Mesenchymal stem cell (in vitro differentiated cells and primary cell): Measurements from ENCODE around the gene CCDC149.

Source experiments
- DNase-seq: peaks from one replicate; pipeline ENCODE4 v3.0.0-alpha.2; 2013
- H2AFZ ChIP-seq: one replicate; pipeline ENCODE4 v1.6.1; 2013; ENCODE audit warnings: low read depth, mild to moderate bottlenecking, control low read depth, inconsistent platforms, low read length, moderate library complexity
- H2AK5ac ChIP-seq: 2 replicates; pipeline ENCODE4 v1.6.1; 2013; ENCODE audit warnings: low read length, moderate library complexity, mild to moderate bottlenecking, inconsistent platforms; ENCODE audit not compliant: severe bottlenecking
- H2BK120ac ChIP-seq: one replicate; pipeline ENCODE4 v1.6.1; 2013; ENCODE audit warnings: low read depth, mild to moderate bottlenecking, inconsistent platforms, low read length, moderate library complexity
- H2BK12ac ChIP-seq, 2 experiments: one replicate each; pipeline ENCODE4 v1.6.1; 2013; ENCODE audit warnings: inconsistent platforms in 2 of 2, low read length in 2 of 2, mild to moderate bottlenecking in 2 of 2, moderate library complexity in 2 of 2, control low read depth in 1 of 2
- H2BK15ac ChIP-seq: one replicate; pipeline ENCODE4 v1.6.1; 2013; ENCODE audit warnings: mild to moderate bottlenecking, low read depth, inconsistent platforms; ENCODE audit not compliant: poor library complexity, severe bottlenecking
- H2BK5ac ChIP-seq: 2 replicates; pipeline ENCODE4 v1.6.1; 2013; ENCODE audit warnings: low read depth, mild to moderate bottlenecking, low read length, control low read depth, inconsistent platforms; ENCODE audit not compliant: poor library complexity, severe bottlenecking
- H3K14ac ChIP-seq, 2 experiments: one replicate each; pipeline ENCODE4 v1.6.1; 2013; ENCODE audit warnings: inconsistent platforms in 2 of 2, low read length in 2 of 2, control low read depth in 1 of 2, mild to moderate bottlenecking in 1 of 2, moderate library complexity in 1 of 2
- H3K18ac ChIP-seq, 2 experiments: one replicate each; pipeline ENCODE4 v1.6.1; 2013; ENCODE audit warnings: inconsistent platforms in 2 of 2, low read length in 2 of 2, control low read depth in 1 of 2, low read depth in 1 of 2, mild to moderate bottlenecking in 1 of 2
- H3K23ac ChIP-seq, 2 experiments: one replicate each; pipeline ENCODE4 v1.6.1; 2013; ENCODE audit warnings: inconsistent platforms in 2 of 2, low read length in 2 of 2, mild to moderate bottlenecking in 2 of 2, moderate library complexity in 2 of 2, control low read depth in 1 of 2
- H3K27ac ChIP-seq: 2 replicates; pipeline ENCODE4 v1.5.1; 2013; ENCODE audit warnings: mild to moderate bottlenecking, moderate library complexity, low read length, control low read depth, inconsistent platforms; ENCODE audit not compliant: poor library complexity, severe bottlenecking
- H3K27me3 ChIP-seq, 2 experiments: 2 replicates each; pipeline versions ENCODE4 v1.6.1 to v1.7.0; 2013; ENCODE audit warnings: low read length in 2 of 2, mild to moderate bottlenecking in 2 of 2, moderate library complexity in 2 of 2, control low read depth in 1 of 2, inconsistent platforms in 1 of 2; ENCODE audit not compliant: control insufficient read depth in 1 of 2, insufficient read depth in 1 of 2
- H3K36me3 ChIP-seq, 2 experiments: 2 replicates each; pipeline versions ENCODE4 v1.6.1 to v1.7.0; 2013; ENCODE audit warnings: low read length in 2 of 2, control low read depth in 1 of 2, inconsistent platforms in 1 of 2, low read depth in 1 of 2, mild to moderate bottlenecking in 1 of 2; ENCODE audit not compliant: insufficient read depth in 2 of 2, control insufficient read depth in 1 of 2
- H3K4ac ChIP-seq, 2 experiments: one replicate each; pipeline ENCODE4 v1.6.1; 2013; ENCODE audit warnings: inconsistent platforms in 2 of 2, low read length in 2 of 2, mild to moderate bottlenecking in 2 of 2, moderate library complexity in 2 of 2, control low read depth in 1 of 2, low read depth in 1 of 2
- H3K4me1 ChIP-seq: 2 replicates; pipeline ENCODE4 v1.6.1; 2013; ENCODE audit warnings: low read depth, low read length, control low read depth; ENCODE audit not compliant: control insufficient read depth, insufficient read depth
- H3K4me2 ChIP-seq: 2 replicates; pipeline ENCODE4 v1.6.1; 2013; ENCODE audit warnings: low read length, mild to moderate bottlenecking, inconsistent platforms; ENCODE audit not compliant: poor library complexity, severe bottlenecking
- H3K4me3 ChIP-seq, 2 experiments: 2 replicates each; pipeline versions ENCODE4 v1.5.1 to v1.7.0; 2013; ENCODE audit warnings: low read length in 2 of 2, mild to moderate bottlenecking in 2 of 2, control low read depth in 1 of 2, low read depth in 1 of 2; ENCODE audit not compliant: insufficient read depth in 1 of 2
- H3K79me1 ChIP-seq: replicated peaks from 2 replicates; pipeline ENCODE4 v1.6.1; 2013; ENCODE audit warnings: mild to moderate bottlenecking, control low read depth, low read length, inconsistent platforms; ENCODE audit not compliant: poor library complexity, severe bottlenecking
- H3K9ac ChIP-seq: 2 replicates; pipeline ENCODE4 v1.7.0; 2013; ENCODE audit warnings: mild to moderate bottlenecking, low read length, moderate library complexity
- H3K9me3 ChIP-seq: 2 replicates; pipeline ENCODE4 v1.7.0; 2013; ENCODE audit warnings: mild to moderate bottlenecking, low read length; ENCODE audit not compliant: control insufficient read depth
- H4K8ac ChIP-seq: one replicate; pipeline ENCODE4 v1.6.1; 2013; ENCODE audit warnings: inconsistent platforms, mild to moderate bottlenecking, low read length, moderate library complexity
- H4K91ac ChIP-seq: one replicate; pipeline ENCODE4 v1.6.1; 2013; ENCODE audit warnings: mild to moderate bottlenecking, low read length, inconsistent platforms
- WGBS: methylation state at CpG from one replicate; pipeline ENCODE4 v1.1.7; 2013; ENCODE audit warnings: mixed read lengths; 5-methylcytosine and 5-hydroxymethylcytosine counted together

The CCDC149 gene

GRCh38 chr4:24801136-24801855 lies 111.5 kb downstream of the CCDC149 start:
- Histone ChIP-seq H3K4me3 (peak overlapping the region in 1 of 2 experiments; percentile 61), H3K14ac (no peak overlapping the region), H3K27me3 (peaks cover 0 to 48% of the 10 kb centered on the region in 2 experiments), H3K4me2 (no peak overlapping the region), H2BK15ac (no peak overlapping the region), H2AK5ac (no peak overlapping the region), H2BK120ac (no peak overlapping the region), H3K9ac (peak overlapping the region; percentile 78), H4K8ac (no peak overlapping the region), H4K91ac (no peak overlapping the region), H2BK12ac (no peak overlapping the region), H3K79me1 (no peaks in the 10 kb centered on the region), H3K4ac (no peak overlapping the region), H3K9me3 (no peaks in the 10 kb centered on the region), H3K27ac (no peak overlapping the region), H2BK5ac (no peak overlapping the region), H3K4me1 (peaks cover 11% of the 10 kb centered on the region), H3K23ac (peak overlapping the region in 1 of 2 experiments; percentile 84), H3K36me3 (peaks cover 3 to 8% of the 10 kb centered on the region in 2 experiments), H2AFZ (no peak overlapping the region), H3K18ac (no peak overlapping the region)
- no peak for DNase-seq
- 79% methylated on average over 9 of the region's 10 CpGs for WGBS

DNA sequence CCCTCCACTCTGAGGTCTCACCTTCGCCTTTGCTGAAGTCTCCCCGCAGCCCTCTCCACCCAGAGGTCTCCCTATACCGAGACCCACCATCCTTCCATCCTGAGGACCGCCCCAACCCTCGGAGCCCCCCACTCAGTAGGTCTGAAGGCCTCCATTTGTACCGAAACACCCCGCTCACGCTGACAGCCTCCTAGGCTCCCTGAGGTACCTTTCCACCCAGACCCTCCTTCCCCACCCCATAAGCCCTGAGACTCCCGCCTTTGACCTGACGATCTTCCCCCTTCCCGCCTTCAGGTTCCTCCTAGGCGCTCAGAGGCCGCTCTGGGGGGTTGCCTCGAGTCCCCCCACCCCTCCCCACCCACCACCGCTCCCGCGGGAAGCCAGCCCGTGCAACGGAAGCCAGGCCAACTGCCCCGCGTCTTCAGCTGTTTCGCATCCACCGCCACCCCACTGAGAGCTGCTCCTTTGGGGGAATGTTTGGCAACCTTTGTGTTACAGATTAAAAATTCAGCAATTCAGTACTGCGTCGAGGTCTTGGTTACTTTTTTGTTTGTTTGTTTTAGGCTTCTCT lies 112.4 kb downstream of the CCDC149 start:
- Histone ChIP-seq H3K79me1 (no peaks in the 10 kb centered on the region), H2AFZ (peak overlapping the region; percentile 43), H3K27me3 (peaks cover 0 to 48% of the 10 kb centered on the region in 2 experiments), H3K4ac (no peak overlapping the region), H2AK5ac (no peak overlapping the region), H3K27ac (no peak overlapping the region), H3K14ac (peak overlapping the region; percentile 31 to 63), H3K4me1 (peaks cover 16% of the 10 kb centered on the region), H4K91ac (no peak overlapping the region), H2BK5ac (no peak overlapping the region), H3K9ac (peak overlapping the region; percentile 78), H4K8ac (peak overlapping the region; percentile 24), H3K36me3 (peaks cover 3 to 8% of the 10 kb centered on the region in 2 experiments), H3K9me3 (no peaks in the 10 kb centered on the region), H2BK12ac (peak overlapping the region in 1 of 2 experiments; percentile 52), H3K23ac (no peak overlapping the region), H2BK15ac (peak overlapping the region; percentile 74), H3K4me3 (peak overlapping the region; percentile 35 to 61), H3K18ac (no peak overlapping the region), H2BK120ac (no peak overlapping the region), H3K4me2 (peak overlapping the region; percentile 84)
- DNase-seq, result no peak
- 6% methylated on average over 20 of the region's 25 CpGs for WGBS

GRCh38 chr4:24799544-24800324 lies 113.1 kb downstream of the CCDC149 start:
- Histone ChIP-seq H3K79me1 (no peaks in the 10 kb centered on the region), H2AFZ (peak overlapping the region; percentile 49), H3K27ac (no peak overlapping the region), H3K9me3 (no peaks in the 10 kb centered on the region), H3K9ac (peak overlapping the region; percentile 78), H3K14ac (peak overlapping the region in 1 of 2 experiments; percentile 31), H2BK5ac (no peak overlapping the region), H2BK12ac (peak overlapping the region in 1 of 2 experiments; percentile 52), H4K91ac (no peak overlapping the region), H3K18ac (no peak overlapping the region), H2AK5ac (no peak overlapping the region), H3K4me1 (peaks cover 22% of the 10 kb centered on the region), H3K4me3 (peak overlapping the region in 1 of 2 experiments; percentile 35), H3K4me2 (peak overlapping the region; percentile 84), H3K4ac (no peak overlapping the region), H2BK120ac (no peak overlapping the region), H4K8ac (peak overlapping the region; percentile 24), H3K27me3 (peaks cover 0 to 48% of the 10 kb centered on the region in 2 experiments), H3K36me3 (peaks cover 3 to 8% of the 10 kb centered on the region in 2 experiments), H2BK15ac (peak overlapping the region; percentile 74), H3K23ac (no peak overlapping the region)
- DNase-seq, result no peak
- WGBS, result 31% methylated on average over 63 of the region's 103 CpGs

DNA sequence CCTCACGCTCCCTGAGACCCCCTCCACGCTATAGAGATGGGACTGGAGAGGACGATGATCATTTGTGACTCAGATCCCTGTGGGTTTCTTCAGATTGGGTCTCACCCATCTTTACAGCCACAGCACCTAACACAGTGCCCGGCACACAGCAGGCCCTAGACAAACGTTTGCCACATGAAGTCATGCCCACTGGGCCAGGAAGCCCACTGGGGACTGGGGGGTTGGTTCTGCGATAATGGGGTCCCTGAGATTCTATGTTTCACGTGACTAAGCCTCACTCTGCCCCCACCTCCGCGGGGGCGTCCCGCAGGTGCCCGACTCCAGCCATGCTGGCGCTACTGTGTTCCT lies 113.7 kb downstream of the CCDC149 start:
- no peak overlapping the region for H2BK12ac ChIP-seq
- H3K4me1 ChIP-seq, result peaks cover 25% of the 10 kb centered on the region
- H4K8ac ChIP-seq, result no peak overlapping the region
- no peak overlapping the region for H3K9ac ChIP-seq
- H3K9me3 ChIP-seq, result no peaks in the 10 kb centered on the region
- H3K4ac ChIP-seq, result no peak overlapping the region
- no peak overlapping the region for H3K4me3 ChIP-seq
- H3K27me3 ChIP-seq, result peaks cover 0 to 48% of the 10 kb centered on the region in 2 experiments
- no peak overlapping the region for H2BK5ac ChIP-seq
- DNase-seq, result no peak
- no peak overlapping the region for H3K27ac ChIP-seq
- H3K36me3 ChIP-seq, result peaks cover 3 to 8% of the 10 kb centered on the region in 2 experiments
- WGBS, result 82% methylated on average over 11 of the region's 13 CpGs
- H2AFZ ChIP-seq, result no peak overlapping the region
- H4K91ac ChIP-seq, result no peak overlapping the region
- H3K18ac ChIP-seq, result no peak overlapping the region
- no peak overlapping the region for H2AK5ac ChIP-seq
- no peak overlapping the region for H2BK15ac ChIP-seq
- no peak overlapping the region for H3K4me2 ChIP-seq
- no peaks in the 10 kb centered on the region for H3K79me1 ChIP-seq
- no peak overlapping the region for H3K14ac ChIP-seq
- no peak overlapping the region for H3K23ac ChIP-seq
- no peak overlapping the region for H2BK120ac ChIP-seq
